GM21360 (cell line): ENCODE measurements around the gene C1orf167.
A peak's percentile ranks its signal among the peaks of the same experiment; 100 is the strongest.

Source experiments
- ATAC-seq: cut with Tn5 transposase; IDR thresholded peaks from one replicate; pipeline ENCODE4 v1.9.1; 2021; ENCODE audit warnings: mild to moderate bottlenecking, moderate library complexity; ENCODE audit not compliant: unreplicated experiment

The C1orf167 gene

DNA sequence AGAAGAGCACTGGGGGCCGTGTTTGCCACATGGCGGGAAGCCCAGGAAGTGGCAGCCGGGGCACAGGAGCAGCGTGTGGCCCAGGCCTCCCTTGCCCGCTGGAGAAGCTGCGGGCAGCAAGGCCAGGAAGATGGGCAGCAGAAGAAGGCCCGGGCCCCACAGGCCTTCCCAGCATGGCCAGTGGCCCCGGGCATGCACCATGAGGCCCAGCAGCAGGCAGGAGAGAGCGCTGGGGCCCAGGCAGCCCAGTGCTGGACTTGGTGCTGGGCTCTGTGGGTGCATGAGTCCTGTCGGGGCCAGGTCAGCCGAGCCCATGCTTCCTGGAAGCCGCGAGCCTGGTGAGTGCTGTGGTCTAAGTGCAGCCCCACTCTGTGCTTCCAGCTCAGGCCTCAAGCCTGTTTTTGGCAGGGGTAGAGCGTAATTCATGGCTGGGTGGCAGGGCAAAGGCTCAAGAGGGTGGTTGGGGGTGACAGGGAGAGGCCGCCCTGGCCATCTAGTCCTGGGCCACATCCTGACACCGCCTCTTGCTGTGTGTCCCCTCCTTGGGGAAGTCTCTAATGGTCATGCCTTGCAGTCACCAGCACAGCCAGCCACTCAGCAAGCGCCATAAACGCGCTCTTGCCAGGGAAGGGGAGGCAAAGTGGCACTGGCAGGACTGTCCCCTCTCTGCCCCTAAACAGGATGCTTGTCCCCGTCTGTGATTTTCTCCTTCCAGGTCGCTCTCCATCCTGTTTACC, 22.4 kb downstream of the C1orf167 start:
- ATAC-seq: no peak

DNA sequence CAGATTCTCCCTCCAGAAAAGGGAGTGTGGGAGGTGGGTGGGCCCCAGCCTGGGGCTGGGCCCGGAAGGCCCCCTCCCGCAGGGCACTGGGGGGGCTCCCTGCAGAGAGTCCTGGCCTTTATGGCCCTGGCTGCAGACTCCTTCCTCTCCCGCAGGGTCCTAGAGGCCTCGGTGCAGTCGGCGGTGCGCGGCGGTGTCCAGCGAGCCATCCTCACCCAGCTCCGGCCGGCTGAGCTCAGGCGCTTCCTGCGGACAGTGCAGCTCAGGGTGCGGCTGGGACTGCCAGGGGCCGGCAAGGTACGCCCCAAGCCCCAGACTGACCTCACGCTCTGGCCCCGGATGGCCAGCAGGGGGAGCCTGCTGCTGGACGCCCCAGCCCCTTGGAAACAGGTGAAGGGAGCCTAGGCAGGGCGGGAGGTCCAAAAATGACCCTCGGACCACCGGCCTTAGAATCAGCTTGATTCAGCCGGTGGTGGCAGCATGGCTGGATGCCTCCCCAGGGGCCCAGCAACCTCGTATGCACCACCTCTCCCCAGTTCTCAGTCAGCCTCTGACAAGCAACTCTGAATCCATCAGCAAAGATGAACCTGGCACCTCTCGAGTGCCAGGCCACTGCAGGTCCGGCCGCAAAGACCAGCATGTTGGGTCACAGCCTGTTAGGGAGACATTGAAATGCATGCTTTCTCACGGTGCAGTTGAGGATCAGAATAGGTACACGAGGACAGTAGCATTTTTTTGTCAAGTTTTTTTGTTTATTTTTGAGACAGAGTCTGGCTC, 23.2 kb downstream of the C1orf167 start:
- peak; percentile 48 for ATAC-seq

DNA sequence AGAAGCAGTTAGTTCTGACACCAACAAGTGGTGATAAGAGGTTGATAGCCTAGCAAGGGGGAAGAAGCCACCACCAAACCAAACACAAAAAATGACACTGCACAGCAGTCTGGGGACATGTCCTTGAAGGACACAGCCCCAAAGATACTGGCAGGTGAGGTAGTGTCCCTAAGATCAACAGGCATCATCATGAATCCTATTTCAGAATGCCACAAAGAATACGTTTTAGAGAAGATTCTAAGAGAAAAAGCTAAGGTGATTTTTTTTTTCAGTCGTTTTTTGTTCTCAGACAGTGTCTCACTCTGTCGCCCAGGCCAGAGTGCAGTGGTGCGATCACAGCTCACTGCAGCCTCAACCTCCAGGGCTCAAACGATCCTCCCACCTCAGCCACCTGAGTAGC, 24.2 kb downstream of the C1orf167 start:
- no peak for ATAC-seq

DNA sequence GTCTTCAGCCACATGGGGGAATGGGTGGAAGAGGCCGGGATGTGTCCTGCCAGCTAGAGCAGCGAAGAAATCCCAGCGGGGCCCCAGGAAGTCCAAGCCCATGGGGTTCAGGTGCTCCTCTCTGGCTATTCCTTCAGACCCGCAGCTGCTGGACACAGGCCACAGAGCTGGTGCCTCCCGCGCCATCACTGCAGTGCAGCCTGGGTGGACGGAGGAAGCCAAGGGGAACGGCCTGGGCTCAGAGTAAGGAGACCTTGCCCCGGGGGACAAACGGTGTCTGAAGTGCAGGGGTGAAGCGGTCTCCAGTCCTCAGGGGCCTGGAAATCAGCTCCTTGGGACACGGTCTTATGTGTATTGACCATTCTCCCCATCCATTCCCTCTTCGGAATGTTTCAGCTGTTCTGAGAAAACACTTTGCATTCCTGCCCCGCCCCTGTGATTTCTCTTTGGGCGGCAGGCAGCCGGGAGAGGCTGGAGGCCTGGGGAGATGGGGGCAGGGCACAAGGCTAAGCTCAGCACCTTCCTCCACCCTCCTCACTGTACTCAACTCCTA, 25.3 kb downstream of the C1orf167 start:
- no peak for ATAC-seq

DNA sequence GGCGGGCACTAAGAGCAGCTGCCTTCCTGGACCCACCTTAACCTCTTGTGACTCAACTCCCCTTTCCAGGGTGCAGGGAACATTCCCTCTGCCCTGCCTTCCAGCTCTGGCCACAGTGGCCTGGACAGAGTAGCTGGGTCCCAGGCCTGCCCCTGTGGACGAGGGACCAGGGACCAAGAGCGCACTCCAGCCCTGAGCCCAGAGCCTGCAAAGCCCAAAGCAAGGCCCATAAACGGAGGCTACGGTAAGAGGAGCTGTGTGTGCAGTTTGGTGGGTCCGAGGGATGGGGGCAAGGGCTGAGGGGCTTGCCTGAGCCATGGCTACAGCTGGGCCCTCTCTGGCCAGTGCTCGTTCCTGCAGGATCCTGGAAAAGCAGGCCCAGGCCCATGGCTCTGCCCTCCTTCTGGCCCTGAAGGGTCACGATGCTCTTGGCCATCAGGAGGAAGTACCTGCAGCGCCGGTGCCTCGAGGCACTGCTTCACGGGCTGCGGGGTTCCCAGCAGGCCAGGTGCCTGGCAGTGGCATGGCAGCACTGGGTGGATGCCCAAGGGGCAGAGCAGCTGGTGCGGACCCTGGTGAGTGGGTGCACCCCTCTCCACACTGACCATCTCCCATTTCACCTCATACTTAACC, 25.9 kb downstream of the C1orf167 start:
- no peak for ATAC-seq

DNA sequence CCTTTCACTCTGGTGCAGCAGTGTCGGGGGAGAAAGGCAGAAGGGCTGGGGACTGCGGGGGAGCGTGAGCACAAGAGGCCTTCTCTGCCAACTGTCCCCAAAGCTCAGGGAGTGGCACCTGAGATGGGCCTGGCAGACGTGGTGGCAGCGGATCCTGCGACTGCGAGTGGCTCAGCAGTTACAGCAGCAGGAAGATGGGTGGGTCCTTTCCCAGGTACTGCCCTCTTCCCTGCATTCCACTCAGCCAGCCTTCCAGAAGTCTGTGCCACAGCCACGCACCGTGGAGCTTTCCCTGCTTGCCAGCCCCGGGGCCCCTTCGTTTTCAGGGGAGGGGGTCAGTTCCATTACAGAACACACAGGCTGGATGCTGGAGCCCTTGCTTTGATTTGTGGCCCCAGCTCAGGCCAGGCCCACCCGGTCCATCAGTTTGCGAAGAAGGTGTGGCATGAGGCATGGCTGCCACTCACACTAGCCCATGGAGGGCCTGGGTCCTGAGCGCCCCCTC, 26.6 kb downstream of the C1orf167 start:
- ATAC-seq: no peak

DNA sequence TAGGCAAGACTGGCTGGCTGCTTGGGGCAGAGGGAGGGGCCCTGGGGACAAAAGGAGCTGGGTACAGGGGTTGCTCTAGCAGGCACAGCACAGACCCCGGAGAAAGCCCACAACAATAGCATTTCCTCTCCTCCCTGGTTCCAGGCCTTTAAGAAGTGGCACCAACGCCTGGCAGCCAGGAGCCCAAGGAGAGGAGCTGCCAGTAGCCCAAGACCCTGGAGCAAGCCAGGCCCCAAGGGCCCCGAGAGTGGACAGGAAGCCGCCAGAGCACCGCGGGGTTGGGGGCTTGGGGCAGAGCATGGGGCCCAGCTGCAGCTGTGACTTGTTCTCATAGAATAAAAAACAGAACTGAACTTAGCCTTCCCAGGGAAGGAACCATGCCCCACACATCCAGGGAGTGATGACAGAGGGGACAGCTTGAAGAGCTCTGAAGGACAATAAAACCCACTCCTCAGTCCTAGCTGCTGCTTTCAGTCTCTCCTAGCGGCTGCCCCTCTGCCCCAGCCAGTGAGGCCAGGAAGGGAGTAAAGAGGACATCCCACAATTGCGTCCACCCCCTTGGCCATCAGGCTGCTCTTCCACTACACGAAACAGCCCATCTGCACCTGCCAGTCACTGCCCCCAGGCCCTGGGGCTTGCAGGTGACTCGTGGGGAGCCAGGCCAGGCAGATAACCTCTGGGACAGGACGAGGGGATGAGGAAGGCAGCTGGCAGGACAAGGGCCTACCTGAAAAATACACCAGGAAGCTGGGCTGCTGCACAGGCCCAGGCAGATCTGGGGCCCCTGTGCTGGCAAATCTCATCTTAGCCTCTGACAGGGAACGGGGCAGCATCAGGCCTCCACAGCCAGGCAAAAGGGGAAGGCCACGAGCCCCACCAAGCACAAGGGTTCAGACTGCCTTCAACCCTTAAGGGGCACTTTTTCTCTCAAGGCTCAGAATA, 27.4 kb downstream of the C1orf167 start:
- ATAC-seq: no peak

DNA sequence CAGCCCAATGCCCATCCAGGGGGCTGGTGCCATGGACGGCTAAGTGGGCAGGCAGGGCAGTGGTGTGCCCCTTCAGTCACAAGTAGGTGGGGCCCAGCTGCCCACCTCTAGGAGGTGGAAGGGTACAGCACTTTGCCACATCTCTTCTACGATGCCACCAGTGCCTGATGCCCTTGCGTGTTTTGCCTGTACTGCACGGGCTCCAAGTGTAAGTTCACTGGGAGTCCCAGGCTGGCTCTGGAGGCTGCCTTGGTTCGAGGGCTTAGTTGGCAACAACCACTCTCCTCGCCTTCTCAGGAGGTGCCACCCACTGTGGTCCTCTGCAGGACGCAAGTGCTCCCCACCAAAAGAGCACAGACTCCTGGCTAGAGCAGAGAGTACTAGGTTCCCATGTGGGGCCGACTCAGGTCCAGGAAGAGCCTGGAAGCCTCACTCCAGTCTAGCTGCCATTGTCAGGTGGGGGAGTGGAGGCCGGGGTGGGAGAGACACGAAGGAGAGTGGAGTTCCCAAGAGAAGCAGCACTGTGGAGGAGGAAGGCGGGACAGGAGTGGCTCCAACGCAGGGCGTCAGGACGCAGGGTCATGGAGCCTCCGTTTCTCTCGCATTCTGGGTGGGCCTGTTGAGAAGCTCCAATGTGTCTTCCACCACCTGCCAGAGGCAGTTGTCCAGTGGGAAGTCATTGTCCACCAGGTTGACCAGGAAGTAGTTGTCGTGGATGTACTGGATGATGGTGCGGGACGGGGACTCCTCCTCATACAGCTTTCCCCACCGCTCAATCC, 28.3 kb downstream of the C1orf167 start:
- no peak for ATAC-seq

DNA sequence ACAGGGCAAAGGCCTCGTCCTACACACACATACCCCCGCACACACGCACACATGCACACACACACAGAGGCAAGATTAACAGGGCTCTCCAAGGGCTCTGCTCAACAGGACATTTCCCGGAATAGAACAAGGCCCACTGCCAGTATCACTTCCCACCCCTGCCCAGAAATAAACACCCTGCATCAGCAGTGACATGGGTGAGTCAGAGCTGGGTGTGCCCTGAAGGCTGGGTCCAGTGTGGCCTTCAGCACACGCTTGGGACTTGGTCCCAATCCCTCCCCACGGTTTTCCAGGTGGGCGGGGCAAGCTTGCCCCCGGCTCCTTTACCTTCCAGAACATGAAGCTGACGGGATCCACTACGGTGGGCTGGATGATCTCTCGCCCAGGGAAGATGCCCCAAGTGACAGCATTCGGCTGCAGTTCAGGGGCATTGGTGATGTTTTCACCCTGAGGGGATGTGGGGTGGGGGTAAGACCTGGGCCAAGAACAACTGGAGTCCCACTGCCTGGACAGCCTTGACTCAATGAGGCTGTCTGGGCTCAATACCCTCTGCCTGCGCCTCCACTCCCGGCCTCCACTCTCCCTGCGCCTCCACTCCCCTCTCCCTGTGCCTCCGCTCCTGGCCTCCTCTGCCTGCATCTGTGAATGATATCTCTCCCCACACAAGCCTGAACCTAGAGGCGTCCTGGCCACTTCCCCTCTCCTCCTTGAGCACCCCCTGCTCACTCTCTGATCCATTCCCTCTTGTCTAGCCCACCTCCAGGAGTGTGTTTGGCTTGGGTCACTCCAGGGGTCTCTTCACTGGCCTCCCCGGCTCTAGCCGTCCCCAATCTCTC, 29.1 kb downstream of the C1orf167 start:
- ATAC-seq: no peak

DNA sequence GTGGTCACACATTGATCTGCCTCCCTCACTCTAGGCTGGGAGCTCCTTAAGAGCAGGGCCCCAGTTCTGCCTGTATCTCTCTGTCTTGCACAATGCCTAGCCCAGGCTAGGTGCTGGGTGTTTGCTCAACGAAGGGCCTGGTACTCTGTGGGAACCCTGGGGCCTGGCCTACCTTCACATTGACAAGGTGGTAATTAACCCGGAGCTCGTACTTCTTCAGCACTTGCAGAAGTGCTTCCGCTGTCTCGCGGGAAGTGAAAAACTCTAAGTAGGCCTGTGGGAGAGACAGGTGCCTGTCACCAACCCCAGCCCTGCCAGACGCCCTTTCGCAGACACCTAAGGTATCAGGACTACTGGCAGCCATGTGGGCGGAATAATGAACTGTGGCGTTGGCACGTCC, 30.1 kb downstream of the C1orf167 start:
- ATAC-seq: no peak

DNA sequence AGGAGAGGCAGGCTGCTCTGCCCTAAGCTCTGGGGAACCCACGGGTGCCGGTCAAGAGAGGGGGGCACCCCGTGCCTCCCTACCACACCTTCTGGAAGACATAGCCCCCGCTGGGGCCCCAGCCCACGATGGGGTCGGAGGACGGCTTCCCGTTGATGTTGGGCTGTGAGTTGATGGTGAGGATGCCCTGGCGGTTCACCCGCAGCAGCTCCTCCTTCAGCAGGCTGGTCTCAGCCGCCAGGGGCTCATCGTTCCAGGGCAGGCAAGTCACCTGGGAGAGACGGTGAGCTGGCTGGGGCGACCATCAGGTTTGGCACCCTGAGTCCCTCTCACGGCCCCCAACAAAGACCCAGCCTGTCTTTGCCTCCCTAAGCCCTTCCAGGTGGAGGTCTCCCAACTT, 31.8 kb downstream of the C1orf167 start:
- no peak for ATAC-seq

DNA sequence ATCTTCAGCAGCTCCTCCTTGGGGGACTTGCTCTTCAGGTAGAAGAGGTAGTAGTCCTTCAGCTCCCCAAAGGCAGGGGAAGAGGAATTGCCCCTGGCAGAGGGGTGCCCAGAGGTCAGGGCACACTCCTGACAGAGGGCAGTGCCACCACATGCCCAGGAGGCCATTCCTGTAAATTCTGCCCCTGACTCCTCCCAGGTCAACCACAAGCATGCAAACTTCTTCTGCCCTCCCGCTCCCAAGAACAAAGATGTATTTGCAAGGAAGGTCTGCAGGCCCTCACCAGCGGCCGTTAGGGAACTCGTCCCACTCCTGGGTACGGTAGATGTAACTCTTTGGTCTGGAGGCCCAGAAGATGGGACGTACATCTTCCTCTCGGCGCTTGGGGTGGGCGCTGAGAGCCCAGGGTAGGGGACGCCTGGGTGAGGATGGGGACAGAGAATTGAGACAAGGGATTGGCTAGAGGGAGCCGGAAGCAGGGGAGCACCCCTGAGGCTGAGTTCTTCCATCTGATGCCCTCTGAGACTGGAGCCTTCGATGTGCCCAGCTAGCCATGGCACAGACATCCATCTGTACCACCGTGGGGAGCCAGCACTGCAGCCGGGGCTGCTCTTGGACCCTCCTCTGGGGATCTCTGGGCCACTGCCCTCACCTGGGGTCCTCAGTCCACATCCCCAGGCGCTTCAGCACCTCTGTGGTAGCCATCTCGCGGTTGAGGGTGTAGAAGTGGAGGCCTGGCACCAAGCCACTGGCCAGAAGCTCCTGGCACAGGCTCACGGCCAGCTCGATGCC, 32.6 kb downstream of the C1orf167 start:
- ATAC-seq: no peak

DNA sequence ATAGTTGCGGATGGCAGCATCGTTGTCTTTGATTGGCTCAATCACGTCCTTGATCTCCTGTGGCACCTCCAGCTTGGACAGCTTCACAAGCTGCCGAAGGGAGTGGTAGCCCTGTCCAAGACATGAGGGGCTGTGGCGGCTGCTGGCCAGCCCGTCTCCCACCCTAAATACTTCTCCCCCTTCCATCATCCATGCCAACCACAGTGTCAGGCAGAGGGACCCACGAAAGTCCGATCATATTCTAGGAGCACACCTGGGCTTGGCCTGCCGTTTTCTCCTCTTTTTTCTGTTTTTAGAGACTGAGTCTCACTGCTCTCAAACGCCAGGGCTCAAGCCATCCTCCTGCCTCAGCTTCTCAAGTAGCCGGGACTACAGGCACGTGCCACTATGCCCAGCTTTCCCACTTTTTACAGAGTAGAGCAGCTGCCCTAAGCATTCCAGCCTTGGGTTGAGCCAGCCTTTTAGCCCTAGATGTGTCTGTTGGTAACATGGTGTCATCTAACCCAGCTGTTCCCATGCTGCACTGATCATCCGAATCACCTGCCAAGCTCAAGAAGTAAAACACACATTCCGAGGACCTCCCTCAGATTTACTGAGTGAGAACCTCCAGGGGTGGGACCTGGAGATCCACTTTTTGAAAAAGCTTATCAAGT, 33.4 kb downstream of the C1orf167 start:
- ATAC-seq: no peak

DNA sequence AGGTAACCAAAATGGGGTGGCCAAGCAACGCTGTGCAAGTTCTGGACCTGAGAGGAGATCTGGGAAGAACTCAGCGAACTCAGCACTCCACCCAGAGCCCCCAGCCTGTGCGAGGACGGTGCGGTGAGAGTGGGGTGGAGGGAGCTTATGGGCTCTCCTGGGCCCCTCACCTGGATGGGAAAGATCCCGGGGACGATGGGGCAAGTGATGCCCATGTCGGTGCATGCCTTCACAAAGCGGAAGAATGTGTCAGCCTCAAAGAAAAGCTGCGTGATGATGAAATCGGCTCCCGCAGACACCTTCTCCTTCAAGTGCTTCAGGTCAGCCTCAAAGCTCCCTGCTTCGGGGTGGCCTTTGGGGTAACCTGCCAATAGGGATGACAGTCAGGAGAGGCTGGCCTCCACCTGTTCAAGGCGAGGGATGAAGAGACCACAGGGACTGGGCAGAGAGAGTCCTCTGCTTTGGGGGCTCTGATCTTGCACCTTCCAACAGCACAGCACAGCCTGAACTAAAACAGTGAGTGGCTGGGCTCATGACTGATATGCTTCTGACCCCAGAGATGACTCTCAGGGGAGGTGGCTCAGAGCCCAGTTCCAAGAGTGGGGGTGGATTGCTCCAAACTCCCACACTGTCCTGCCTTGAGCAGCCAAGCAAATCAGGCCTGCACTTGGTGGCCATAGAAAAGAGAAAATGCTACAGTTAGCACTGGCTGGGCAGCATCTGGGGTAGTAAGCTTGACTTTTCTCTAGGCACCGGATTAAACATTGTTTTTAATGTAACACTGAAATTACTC, 34.2 kb downstream of the C1orf167 start:
- no peak for ATAC-seq

DNA sequence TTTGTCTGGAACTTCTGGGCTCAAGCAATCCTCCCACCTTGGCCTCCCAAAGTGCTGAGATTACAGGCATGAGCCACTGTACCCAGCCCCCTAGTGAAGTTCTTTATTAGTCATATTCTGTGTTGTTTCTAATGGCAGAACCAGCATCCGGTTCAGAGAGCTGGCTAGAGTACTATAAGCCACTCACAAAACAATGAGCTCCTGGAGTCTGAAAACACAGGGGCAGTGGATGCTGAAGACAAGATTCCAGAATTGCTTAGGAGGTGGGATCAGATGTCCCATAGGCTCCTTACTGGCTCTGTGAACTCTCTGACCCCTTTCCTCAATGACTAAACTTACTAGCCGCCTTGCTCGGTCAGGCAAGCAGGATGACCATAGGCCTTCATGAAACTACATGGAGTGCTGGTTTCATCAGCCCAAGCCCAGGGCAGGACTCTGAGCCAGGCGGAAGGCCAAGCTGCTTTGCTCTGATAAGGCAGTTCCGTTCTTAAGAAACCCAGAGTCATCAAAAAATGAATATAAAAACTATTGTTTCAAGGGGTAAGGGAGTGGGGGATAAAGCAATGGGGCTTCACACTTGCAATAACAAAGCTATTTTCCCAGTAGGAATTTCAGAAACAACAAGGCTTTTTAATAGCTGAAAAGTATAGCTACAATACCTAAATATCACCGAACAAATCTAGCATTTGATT, 35.7 kb downstream of the C1orf167 start:
- no peak for ATAC-seq

DNA sequence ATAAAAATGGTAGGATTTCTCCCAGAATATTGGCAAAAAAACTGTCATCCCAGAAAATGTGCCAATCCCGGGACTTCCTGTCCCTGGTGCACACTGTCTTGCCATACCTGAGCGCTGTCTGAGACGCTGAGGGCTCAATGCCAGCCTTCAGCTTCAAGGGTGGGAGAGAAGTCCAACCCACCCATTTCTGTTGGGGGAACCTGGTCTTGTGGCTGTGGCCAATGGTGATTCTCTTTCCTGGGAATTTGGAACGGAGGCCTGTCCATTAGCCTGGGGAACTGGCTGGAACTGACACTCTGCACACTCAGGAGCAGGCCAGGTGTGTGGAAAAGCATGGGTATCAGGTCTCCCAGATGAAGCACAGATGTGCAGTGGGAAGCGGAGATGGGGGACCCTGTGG, 37.1 kb downstream of the C1orf167 start:
- ATAC-seq: no peak
